DMS79 treated with DMSO at 0.1 percent for 48 hours (cell line): Measurements from ENCODE around the gene MFSD1.
"Not testable (repeated sequence)": the region's sequence is repeated elsewhere in the genome, so short reads cannot be mapped to it uniquely, and the experiment has no call there.

Experiments
- DNase-seq: peaks from one replicate; lab custom pipeline; 2025; lab: John Stamatoyannopoulos, UW

The MFSD1 gene

GRCh38 chr3:158775426-158776410 lies 26.1 kb upstream of the MFSD1 start:
- peak; percentile 13 for DNase-seq

- DNase-seq, result no peak
Measured at GRCh38 chr3:158776531-158776930, 25.3 kb upstream of the MFSD1 start.

- no peak for DNase-seq
Measured at GRCh38 chr3:158777161-158777873, 24.5 kb upstream of the MFSD1 start.

GRCh38 chr3:158780766-158781165 lies 21.1 kb upstream of the MFSD1 start:
- no peak for DNase-seq

GRCh38 chr3:158781191-158781590 lies 20.7 kb upstream of the MFSD1 start:
- DNase-seq, result no peak

GRCh38 chr3:158781849-158782248 lies 20.0 kb upstream of the MFSD1 start:
- no peak for DNase-seq

GRCh38 chr3:158782283-158782989 lies 19.4 kb upstream of the MFSD1 start:
- no peak for DNase-seq

GRCh38 chr3:158783051-158783450 lies 18.8 kb upstream of the MFSD1 start:
- DNase-seq, result no peak

- DNase-seq, result no peak
Measured at GRCh38 chr3:158785972-158786371, 15.9 kb upstream of the MFSD1 start.

- DNase-seq, result no peak
Measured at GRCh38 chr3:158788446-158788845, 13.4 kb upstream of the MFSD1 start.

GRCh38 chr3:158789592-158789991 lies 12.3 kb upstream of the MFSD1 start:
- no peak for DNase-seq

- DNase-seq, result peak; percentile 69
Measured at GRCh38 chr3:158790901-158791589, 10.8 kb upstream of the MFSD1 start.

GRCh38 chr3:158791590-158791920 lies 10.3 kb upstream of the MFSD1 start:
- DNase-seq, result not testable (repeated sequence)

GRCh38 chr3:158792709-158793108 lies 9.1 kb upstream of the MFSD1 start:
- no peak for DNase-seq

GRCh38 chr3:158794206-158794605 lies 7.6 kb upstream of the MFSD1 start:
- DNase-seq, result no peak

- no peak for DNase-seq
Measured at GRCh38 chr3:158794936-158795518, 6.8 kb upstream of the MFSD1 start.

GRCh38 chr3:158801201-158801600 lies 653 bp upstream of the MFSD1 start:
- DNase-seq, result peak; percentile 17

GRCh38 chr3:158802409-158803268 lies 785 bp downstream of the MFSD1 start:
- no peak for DNase-seq

GRCh38 chr3:158804441-158804840 lies 2.6 kb downstream of the MFSD1 start:
- no peak for DNase-seq

- DNase-seq, result no peak
Measured at GRCh38 chr3:158808697-158809096, 6.8 kb downstream of the MFSD1 start.

GRCh38 chr3:158809642-158810041 lies 7.8 kb downstream of the MFSD1 start:
- DNase-seq, result no peak
